HFFc6 (cell line): ENCODE results near the gene COQ8B. TPM values are rescaled to one million over a fixed set of nuclear protein-coding genes. Genes with fewer than 3 reads are reported as not detected.

ENCODE experiments used
- DNase-seq: peaks from one replicate; pipeline ENCODE4 v3.0.0-alpha.2; 2018
- H3K27ac Mint-ChIP-seq: 2 replicates; pipeline ENCODE4 v1.8.0; 2020; ENCODE audit warnings: mild to moderate bottlenecking, mixed read lengths
- H3K27me3 Mint-ChIP-seq: 2 replicates; pipeline ENCODE4 v1.8.0; 2021; ENCODE audit warnings: mild to moderate bottlenecking, moderate library complexity, mixed read lengths; ENCODE audit not compliant: insufficient read depth
- H3K36me3 Mint-ChIP-seq: 2 replicates; pipeline ENCODE4 v1.8.0; 2021; ENCODE audit warnings: low read depth, mixed read lengths
- H3K4me1 Mint-ChIP-seq: 2 replicates; pipeline ENCODE4 v1.8.0; 2020; ENCODE audit warnings: low read depth, mixed read lengths
- H3K4me3 Mint-ChIP-seq: 2 replicates; pipeline ENCODE4 v1.8.0; 2020; ENCODE audit warnings: mild to moderate bottlenecking, moderate library complexity, mixed read lengths
- H3K9me3 Mint-ChIP-seq: 2 replicates; pipeline ENCODE4 v1.8.0; 2020; ENCODE audit warnings: mild to moderate bottlenecking, mixed read lengths
- CTCF ChIP-seq: fragments of 200-600 bp; sonication (generic); IDR thresholded peaks from 2 replicates; pipeline ENCODE4 v1.5.0; 2021; ENCODE audit warnings: antibody characterized with exemption, mild to moderate bottlenecking
- total RNA-seq, 6 experiments: library from RNA; stranded (reverse); fragmentation: NEBNext Ultra II Directional; extraction: Animal tissue kit (Norgen Biotek cat#: 25700); gene quantifications; 2 replicates in 1 of 6; 3 replicates in 5 of 6; pipeline ENCODE4 v1.2.3, GENCODE V29; 2021

COQ8B gene
- total RNA-seq, 6 experiments from 2014 or later, result 19.8 to 28.6 (median 23.6) TPM

DNA sequence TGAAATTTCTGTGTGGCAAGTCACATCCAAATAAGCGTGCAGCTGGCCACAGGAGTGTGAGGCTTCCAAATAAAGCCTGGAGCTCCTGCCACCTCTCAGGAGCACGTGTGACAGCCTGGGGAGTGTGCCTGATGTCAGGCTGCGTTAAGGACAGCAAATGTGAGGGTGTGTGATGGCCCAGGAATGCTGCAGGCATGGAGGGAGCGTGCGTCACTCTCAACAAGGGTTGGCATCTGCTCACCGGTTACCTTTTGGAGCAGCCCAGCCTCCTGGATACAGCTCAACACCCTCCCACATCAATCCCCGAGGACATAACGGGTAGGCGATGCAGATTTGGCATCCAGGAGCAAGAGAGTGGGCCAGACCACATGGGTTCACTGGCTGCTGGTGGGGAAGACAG, 45.3 kb downstream of the COQ8B start:
- Mint-ChIP-seq H3K27ac (no peak overlapping the region), H3K4me3 (no peak overlapping the region), H3K36me3 (peaks cover 6% of the 10 kb centered on the region; the same call in 1 of the 2 replicates), H3K27me3 (peaks cover 3% of the 10 kb centered on the region; the same call in 1 of the 2 replicates), H3K9me3 (peaks cover 9% of the 10 kb centered on the region), H3K4me1 (peaks cover 8% of the 10 kb centered on the region)
- DNase-seq, result no peak
- no peak for TF ChIP-seq CTCF

GRCh38 chr19:40668991-40669614, 47.6 kb downstream of the COQ8B start:
- H3K27me3 Mint-ChIP-seq, result peaks cover 3% of the 10 kb centered on the region; the same call in 1 of the 2 replicates
- H3K4me3 Mint-ChIP-seq, result no peak overlapping the region
- peaks cover 12% of the 10 kb centered on the region for H3K4me1 Mint-ChIP-seq
- DNase-seq, result no peak
- H3K27ac Mint-ChIP-seq, result no peak overlapping the region
- H3K36me3 Mint-ChIP-seq, result peaks cover 7% of the 10 kb centered on the region; the same call in 1 of the 2 replicates
- H3K9me3 Mint-ChIP-seq, result peaks cover 9% of the 10 kb centered on the region
- TF ChIP-seq CTCF, result no peak

- Mint-ChIP-seq H3K9me3 (peaks cover 9% of the 10 kb centered on the region), H3K27ac (no peak overlapping the region), H3K27me3 (peaks cover 8% of the 10 kb centered on the region), H3K4me1 (peaks cover 23% of the 10 kb centered on the region), H3K4me3 (no peak overlapping the region), H3K36me3 (peaks cover 7% of the 10 kb centered on the region; the same call in 1 of the 2 replicates)
- DNase-seq, result no peak
- no peak for TF ChIP-seq CTCF
These were observed 49.1 kb downstream of the COQ8B start for GRCh38 chr19:40667602-40668001.

DNA sequence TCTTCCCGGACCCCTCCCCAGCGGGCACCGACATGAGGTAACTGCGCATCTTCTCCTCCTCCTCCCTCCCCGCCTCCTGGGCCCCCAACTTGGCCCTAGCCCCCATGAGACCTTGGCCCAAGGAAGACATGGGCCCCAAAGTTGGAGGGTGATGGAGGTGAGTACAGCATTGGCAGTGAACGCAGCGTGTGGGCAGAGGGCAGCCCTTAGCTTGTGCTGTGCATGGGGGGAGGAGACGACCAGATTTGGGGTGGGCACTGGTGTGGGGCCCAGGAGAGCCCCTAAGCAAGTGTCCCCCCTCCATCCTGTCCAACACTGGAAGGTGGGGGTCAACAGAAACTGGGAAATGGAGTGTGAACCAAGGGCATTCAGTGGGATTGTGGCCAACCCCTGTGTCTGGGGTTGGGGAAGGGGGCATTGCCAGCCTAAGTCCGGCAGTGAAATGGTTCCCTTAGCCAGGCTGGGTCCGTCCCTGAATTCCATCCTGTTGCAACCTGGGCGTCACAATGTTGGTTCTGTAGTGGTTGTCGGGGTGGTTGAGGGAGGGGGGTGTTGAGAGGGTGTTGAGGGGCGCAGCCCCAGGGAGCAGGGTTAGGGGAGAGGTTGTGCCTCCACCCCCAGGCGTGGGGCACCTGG, 49.8 kb downstream of the COQ8B start:
- Mint-ChIP-seq H3K36me3 (peaks cover 7% of the 10 kb centered on the region; the same call in 1 of the 2 replicates), H3K9me3 (peaks cover 9% of the 10 kb centered on the region), H3K27me3 (peaks cover 8% of the 10 kb centered on the region), H3K4me1 (peaks cover 23% of the 10 kb centered on the region), H3K27ac (peak overlapping the region; percentile 36), H3K4me3 (no peak overlapping the region)
- no peak for DNase-seq
- TF ChIP-seq CTCF, result no peak

- peaks cover 13% of the 10 kb centered on the region for H3K27me3 Mint-ChIP-seq
- no peak for TF ChIP-seq CTCF
- peaks cover 23% of the 10 kb centered on the region for H3K4me1 Mint-ChIP-seq
- peak; percentile 14 for DNase-seq
- H3K27ac Mint-ChIP-seq, result peak overlapping the region; percentile 82
- H3K36me3 Mint-ChIP-seq, result peaks cover 7% of the 10 kb centered on the region; the same call in 1 of the 2 replicates
- H3K4me3 Mint-ChIP-seq, result peak overlapping the region; percentile 88
- H3K9me3 Mint-ChIP-seq, result peaks cover under 1% of the 10 kb centered on the region; the same call in 1 of the 2 replicates
These were observed 52.7 kb downstream of the COQ8B start for GRCh38 chr19:40663695-40664692.
